ENCODE measurements around the gene PEDS1.
A peak's percentile ranks its signal among the peaks of the same experiment; 100 is the strongest.
"Not testable (repeated sequence)": the region's sequence is repeated elsewhere in the genome, so short reads cannot be mapped to it uniquely, and the experiment has no call there.

PEDS1 gene

GRCh38 chr20:50181344-50181743, 27.8 kb upstream of the PEDS1 start:
- TF ChIP-seq ZFX (IDR thresholded peaks at IDR 0.05) = no peak
- no peak for TF ChIP-seq CTCF (conservative IDR thresholded peaks at IDR 0.05)
- H3K27ac ChIP-seq = no peak overlapping the region

GRCh38 chr20:50178672-50179071, 25.1 kb upstream of the PEDS1 start:
- H3K27ac ChIP-seq = not testable (repeated sequence)

GRCh38 chr20:50175938-50176933, 22.7 kb upstream of the PEDS1 start:
- TF ChIP-seq ZFX (IDR thresholded peaks at IDR 0.05) (no peak), CTCF (conservative IDR thresholded peaks at IDR 0.05) (no peak)
- H3K27ac ChIP-seq = no peak overlapping the region

GRCh38 chr20:50174456-50174855, 20.9 kb upstream of the PEDS1 start:
- no peak for TF ChIP-seq ZFX (IDR thresholded peaks at IDR 0.05)
- TF ChIP-seq CTCF (conservative IDR thresholded peaks at IDR 0.05) = no peak

GRCh38 chr20:50172347-50173013, 19.0 kb upstream of the PEDS1 start:
- TF ChIP-seq CTCF (conservative IDR thresholded peaks at IDR 0.05) = no peak
- no peak for TF ChIP-seq ZFX (IDR thresholded peaks at IDR 0.05)
- H3K27ac ChIP-seq = peak overlapping the region; percentile 45

More at GRCh38 chr20:50174456-50174855, 20.9 kb upstream of the PEDS1 start:
- H3K27ac ChIP-seq = no peak overlapping the region

- H3K27ac ChIP-seq = no peak overlapping the region
- TF ChIP-seq CTCF (conservative IDR thresholded peaks at IDR 0.05) (no peak), ZFX (IDR thresholded peaks at IDR 0.05) (no peak)
Measured at GRCh38 chr20:50170549-50171220, 17.2 kb upstream of the PEDS1 start.

GRCh38 chr20:50169329-50169823, 15.9 kb upstream of the PEDS1 start:
- TF ChIP-seq CTCF (conservative IDR thresholded peaks at IDR 0.05) (peak; percentile 98), ZFX (IDR thresholded peaks at IDR 0.05) (no peak)
- H3K27ac ChIP-seq = no peak overlapping the region

Measured in C4-2B (cell line).